Activated T-cell treated with anti-CD3 and anti-CD28 coated beads, Interleukin-2, amount 50 U/mL, for 72 hours (primary cell): Measurements from ENCODE around the gene PAFAH1B2. TPM values are rescaled to one million over a fixed set of nuclear protein-coding genes. Genes with fewer than 3 reads are reported as not detected.
"Not testable (repeated sequence)": the region's sequence is repeated elsewhere in the genome, so short reads cannot be mapped to it uniquely, and the experiment has no call there.

Source experiments
- ATAC-seq, 2 donors: fragments of 150-1000 bp; cut with Tn5 transposase; replicated peaks in 1 of 2; 2 replicates each; pipeline ENCODE4 v1.10.0; 2021; ENCODE audit warnings: moderate library complexity in 2 of 2, mild to moderate bottlenecking in 1 of 2
- DNase-seq, 2 donors: peaks; one replicate each; pipeline ENCODE4 v3.0.0; 2021 to 2022; ENCODE audit warnings: mixed read lengths in 1 of 2
- H3K27ac Mint-ChIP-seq: one replicate; pipeline ENCODE4 v1.8.0; 2022; ENCODE audit warnings: mild to moderate bottlenecking, moderate library complexity, mixed read lengths
- H3K27me3 Mint-ChIP-seq: one replicate; pipeline ENCODE4 v1.8.0; 2022; ENCODE audit warnings: low read depth, mixed read lengths
- H3K36me3 Mint-ChIP-seq, 2 donors: one replicate each; pipeline ENCODE4 v1.8.0; 2022; ENCODE audit warnings: mixed read lengths in 2 of 2, mild to moderate bottlenecking in 1 of 2; ENCODE audit not compliant: insufficient read depth in 2 of 2
- H3K4me1 Mint-ChIP-seq: one replicate; pipeline ENCODE4 v1.8.0; 2022; ENCODE audit warnings: low read depth, mixed read lengths
- H3K4me3 Mint-ChIP-seq, 2 donors: one replicate each; pipeline ENCODE4 v1.8.0; 2022; ENCODE audit warnings: mild to moderate bottlenecking in 2 of 2, mixed read lengths in 2 of 2, moderate library complexity in 2 of 2
- H3K9me3 Mint-ChIP-seq, 2 donors: one replicate each; pipeline ENCODE4 v1.8.0; 2022; ENCODE audit warnings: mixed read lengths in 2 of 2
- total RNA-seq, 2 donors: library from RNA; stranded (reverse); gene quantifications; one replicate each; pipeline ENCODE4 v1.2.3, GENCODE V29; 2022

The PAFAH1B2 gene
- total RNA-seq, 2 donors from 2014 or later, result 56.7 to 64.3 TPM

GRCh38 chr11:117200813-117201657 is 56.9 kb downstream of the PAFAH1B2 start:
- H3K9me3 Mint-ChIP-seq, result no peaks in the 10 kb centered on the region
- H3K27me3 Mint-ChIP-seq, result no peaks in the 10 kb centered on the region
- DNase-seq (no peak), ATAC-seq (no peak)
- H3K36me3 Mint-ChIP-seq, result peaks cover 2 to 6% of the 10 kb centered on the region in 2 donors
- H3K4me1 Mint-ChIP-seq, result no peaks in the 10 kb centered on the region
- no peak overlapping the region for H3K27ac Mint-ChIP-seq
- no peak overlapping the region for H3K4me3 Mint-ChIP-seq

DNA sequence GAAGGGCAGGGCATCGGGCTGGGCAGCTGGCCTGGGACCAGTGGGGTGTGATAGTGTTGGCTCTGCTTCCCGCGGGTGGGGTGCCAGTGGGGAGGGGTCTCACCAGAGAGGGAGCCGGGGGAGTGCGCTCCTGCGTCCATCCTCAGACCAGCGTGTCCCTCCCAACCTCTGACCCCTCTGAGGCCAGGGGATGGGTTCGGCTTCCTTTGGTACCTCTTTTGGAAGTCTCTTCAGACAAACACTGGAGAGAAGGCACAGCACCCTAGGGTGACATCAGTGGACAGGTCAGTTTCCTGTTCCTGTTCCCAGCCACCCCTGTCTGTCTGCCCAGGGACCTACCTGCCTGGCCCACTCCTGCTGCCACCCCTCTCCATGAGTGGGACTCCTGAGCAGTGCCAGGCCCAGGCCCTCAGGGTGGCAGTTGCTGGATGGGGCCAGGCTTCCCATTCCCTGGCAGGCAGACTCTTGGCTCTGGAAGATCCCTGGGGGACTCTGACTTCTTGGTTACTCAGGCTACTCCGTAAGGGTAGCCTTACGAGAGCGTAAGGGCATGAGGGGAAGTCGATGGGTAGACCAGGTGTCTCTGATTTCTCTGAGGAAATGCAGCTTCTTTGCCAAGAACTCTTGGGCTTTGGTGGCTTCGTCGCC is 57.7 kb downstream of the PAFAH1B2 start:
- Mint-ChIP-seq H3K36me3 (peaks cover 2 to 6% of the 10 kb centered on the region in 2 donors), H3K27ac (no peak overlapping the region), H3K9me3 (no peaks in the 10 kb centered on the region), H3K27me3 (no peaks in the 10 kb centered on the region), H3K4me3 (no peak overlapping the region), H3K4me1 (no peaks in the 10 kb centered on the region)
- no peak for DNase-seq
- no peak for ATAC-seq

DNA sequence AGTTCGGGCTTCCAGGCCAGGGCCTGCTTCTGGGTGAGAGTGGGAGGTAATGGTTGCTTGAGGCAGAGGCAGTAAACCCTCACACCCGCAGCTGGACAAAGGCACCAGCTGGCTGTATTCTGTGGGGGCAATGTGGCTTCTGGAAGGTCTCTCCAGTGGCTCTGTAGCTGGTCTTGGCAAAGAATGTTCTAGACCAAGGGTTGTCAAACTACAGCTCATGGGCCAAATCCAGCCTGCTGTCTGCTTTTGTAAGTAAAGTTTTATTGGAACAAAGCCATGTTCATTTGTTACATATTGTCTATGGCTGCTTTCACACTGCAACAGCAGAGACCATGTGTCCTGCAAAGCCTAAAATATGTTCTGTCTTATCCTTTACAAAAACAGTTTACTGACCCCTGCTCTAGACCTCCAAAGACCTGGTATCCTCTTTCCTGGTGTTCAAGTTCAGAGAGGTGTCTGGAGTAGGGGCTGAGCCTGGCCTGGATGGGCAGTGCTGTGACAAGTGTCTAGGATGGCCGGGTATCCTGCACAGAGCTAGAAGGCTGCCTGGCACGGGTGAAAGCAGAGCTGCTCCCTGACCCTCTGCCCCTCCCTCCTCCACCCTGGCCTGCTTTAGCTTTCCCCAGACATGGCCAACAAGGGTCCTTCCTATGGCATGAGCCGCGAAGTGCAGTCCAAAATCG is 58.4 kb downstream of the PAFAH1B2 start:
- Mint-ChIP-seq H3K27ac (peak overlapping the region; percentile 46), H3K4me1 (no peaks in the 10 kb centered on the region), H3K4me3 (no peak overlapping the region), H3K27me3 (no peaks in the 10 kb centered on the region), H3K36me3 (peaks cover 2 to 6% of the 10 kb centered on the region in 2 donors), H3K9me3 (no peaks in the 10 kb centered on the region)
- no peak for ATAC-seq
- DNase-seq, result no peak

DNA sequence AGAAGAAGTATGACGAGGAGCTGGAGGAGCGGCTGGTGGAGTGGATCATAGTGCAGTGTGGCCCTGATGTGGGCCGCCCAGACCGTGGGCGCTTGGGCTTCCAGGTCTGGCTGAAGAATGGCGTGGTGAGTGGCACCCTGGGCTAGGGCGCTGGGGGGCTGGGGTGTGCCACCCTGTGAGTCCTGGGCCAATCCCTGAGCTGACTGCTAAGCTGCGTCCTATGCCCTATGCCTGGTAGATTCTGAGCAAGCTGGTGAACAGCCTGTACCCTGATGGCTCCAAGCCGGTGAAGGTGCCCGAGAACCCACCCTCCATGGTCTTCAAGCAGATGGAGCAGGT is 59.0 kb downstream of the PAFAH1B2 start:
- no peaks in the 10 kb centered on the region for H3K27me3 Mint-ChIP-seq
- no peaks in the 10 kb centered on the region for H3K9me3 Mint-ChIP-seq
- no peak overlapping the region for H3K4me3 Mint-ChIP-seq
- H3K27ac Mint-ChIP-seq, result no peak overlapping the region
- ATAC-seq, result no peak
- H3K4me1 Mint-ChIP-seq, result no peaks in the 10 kb centered on the region
- DNase-seq, result no peak
- peaks cover 2 to 6% of the 10 kb centered on the region in 2 donors for H3K36me3 Mint-ChIP-seq

DNA sequence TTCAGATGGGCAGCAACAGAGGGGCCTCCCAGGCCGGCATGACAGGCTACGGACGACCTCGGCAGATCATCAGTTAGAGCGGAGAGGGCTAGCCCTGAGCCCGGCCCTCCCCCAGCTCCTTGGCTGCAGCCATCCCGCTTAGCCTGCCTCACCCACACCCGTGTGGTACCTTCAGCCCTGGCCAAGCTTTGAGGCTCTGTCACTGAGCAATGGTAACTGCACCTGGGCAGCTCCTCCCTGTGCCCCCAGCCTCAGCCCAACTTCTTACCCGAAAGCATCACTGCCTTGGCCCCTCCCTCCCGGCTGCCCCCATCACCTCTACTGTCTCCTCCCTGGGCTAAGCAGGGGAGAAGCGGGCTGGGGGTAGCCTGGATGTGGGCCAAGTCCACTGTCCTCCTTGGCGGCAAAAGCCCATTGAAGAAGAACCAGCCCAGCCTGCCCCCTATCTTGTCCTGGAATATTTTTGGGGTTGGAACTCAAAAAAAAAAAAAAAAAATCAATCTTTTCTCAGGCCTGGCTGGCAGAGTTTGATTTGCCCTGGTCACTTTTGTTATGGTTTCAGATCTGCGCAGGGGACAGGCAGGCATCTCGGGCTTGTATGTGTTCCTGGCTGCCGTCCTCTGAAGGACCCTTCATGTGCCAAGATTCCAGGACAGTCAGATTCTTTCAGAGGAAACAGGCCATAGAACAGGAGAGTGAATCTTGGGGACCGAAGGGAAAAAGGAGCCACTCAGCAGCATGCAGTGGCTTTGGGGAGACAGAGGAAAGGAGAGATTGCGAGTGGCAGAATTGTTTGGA is 60.4 kb downstream of the PAFAH1B2 start:
- no peaks in the 10 kb centered on the region for H3K4me1 Mint-ChIP-seq
- no peak overlapping the region for H3K4me3 Mint-ChIP-seq
- H3K36me3 Mint-ChIP-seq, result peaks cover 2 to 6% of the 10 kb centered on the region in 2 donors
- DNase-seq (no peak), ATAC-seq (no peak)
- no peaks in the 10 kb centered on the region for H3K27me3 Mint-ChIP-seq
- no peaks in the 10 kb centered on the region for H3K9me3 Mint-ChIP-seq
- H3K27ac Mint-ChIP-seq, result peak overlapping the region; percentile 2

- ATAC-seq (no peak), DNase-seq (no peak)
- no peaks in the 10 kb centered on the region for H3K4me1 Mint-ChIP-seq
- no peaks in the 10 kb centered on the region for H3K9me3 Mint-ChIP-seq
- H3K27ac Mint-ChIP-seq, result no peak overlapping the region
- H3K27me3 Mint-ChIP-seq, result no peaks in the 10 kb centered on the region
- no peak overlapping the region for H3K4me3 Mint-ChIP-seq
- peaks cover 4 to 6% of the 10 kb centered on the region in 2 donors for H3K36me3 Mint-ChIP-seq
Observed at GRCh38 chr11:117205211-117205818, 61.2 kb downstream of the PAFAH1B2 start.

- not testable (repeated sequence) for ATAC-seq, H3K9me3 Mint-ChIP-seq, H3K4me1 Mint-ChIP-seq, H3K4me3 Mint-ChIP-seq, H3K27me3 Mint-ChIP-seq, DNase-seq, H3K27ac Mint-ChIP-seq, H3K36me3 Mint-ChIP-seq
Observed at GRCh38 chr11:117206111-117206510, 62.0 kb downstream of the PAFAH1B2 start.

- ATAC-seq, result not testable (repeated sequence)
Observed at GRCh38 chr11:117206859-117207258, 62.8 kb downstream of the PAFAH1B2 start.

DNA sequence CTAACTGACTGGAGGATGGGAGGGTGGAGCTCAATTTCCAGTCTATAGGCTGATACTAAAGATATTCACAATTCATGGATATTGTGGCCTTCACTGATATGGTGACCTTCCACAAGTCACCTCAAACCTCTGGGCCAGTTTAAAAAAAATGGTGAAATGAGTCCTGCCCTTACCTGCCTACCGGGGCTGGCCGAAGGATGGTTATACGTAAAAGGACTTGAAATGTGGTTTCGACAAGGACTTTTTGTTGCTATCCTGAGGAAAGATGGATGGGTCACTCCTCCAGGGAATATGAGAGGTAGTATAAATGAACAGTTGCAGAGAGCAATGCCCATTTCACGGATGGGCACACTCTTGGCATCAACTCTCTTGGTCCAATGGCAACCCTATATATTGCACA is 63.4 kb downstream of the PAFAH1B2 start:
- not testable (repeated sequence) for H3K9me3 Mint-ChIP-seq, H3K27me3 Mint-ChIP-seq, ATAC-seq, H3K4me3 Mint-ChIP-seq, H3K4me1 Mint-ChIP-seq, DNase-seq, H3K27ac Mint-ChIP-seq
- H3K36me3 Mint-ChIP-seq, result peaks cover 7 to 16% of the 10 kb centered on the region in 2 donors

More at GRCh38 chr11:117206859-117207258, 62.8 kb downstream of the PAFAH1B2 start:
- peaks cover 7 to 12% of the 10 kb centered on the region in 2 donors for H3K36me3 Mint-ChIP-seq
- H3K4me1 Mint-ChIP-seq, H3K4me3 Mint-ChIP-seq, H3K27me3 Mint-ChIP-seq, DNase-seq, H3K27ac Mint-ChIP-seq, H3K9me3 Mint-ChIP-seq: not testable (repeated sequence)

DNA sequence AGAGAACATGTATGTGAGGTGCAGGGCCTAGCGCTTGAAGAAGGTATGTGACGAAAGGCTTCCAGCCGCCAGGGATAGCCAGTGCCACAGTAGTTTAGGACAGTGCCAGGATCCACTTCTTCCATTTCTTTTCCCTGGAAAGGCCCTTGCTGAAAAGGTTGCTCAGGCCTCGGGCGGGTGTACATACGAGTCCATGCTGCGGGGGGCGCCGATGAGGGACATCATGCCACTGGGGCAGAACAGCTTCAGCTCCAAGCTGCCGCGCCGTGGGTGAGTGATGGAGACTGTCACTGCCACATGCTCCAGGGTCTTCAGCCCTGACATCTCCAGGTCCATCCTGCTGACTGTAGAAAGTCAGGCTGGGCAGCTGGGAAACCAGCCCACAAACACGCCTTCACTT is 64.6 kb downstream of the PAFAH1B2 start:
- not testable (repeated sequence) for H3K27ac Mint-ChIP-seq, DNase-seq, H3K4me1 Mint-ChIP-seq, H3K9me3 Mint-ChIP-seq, ATAC-seq, H3K27me3 Mint-ChIP-seq, H3K4me3 Mint-ChIP-seq
- peaks cover 14 to 25% of the 10 kb centered on the region in 2 donors for H3K36me3 Mint-ChIP-seq

DNA sequence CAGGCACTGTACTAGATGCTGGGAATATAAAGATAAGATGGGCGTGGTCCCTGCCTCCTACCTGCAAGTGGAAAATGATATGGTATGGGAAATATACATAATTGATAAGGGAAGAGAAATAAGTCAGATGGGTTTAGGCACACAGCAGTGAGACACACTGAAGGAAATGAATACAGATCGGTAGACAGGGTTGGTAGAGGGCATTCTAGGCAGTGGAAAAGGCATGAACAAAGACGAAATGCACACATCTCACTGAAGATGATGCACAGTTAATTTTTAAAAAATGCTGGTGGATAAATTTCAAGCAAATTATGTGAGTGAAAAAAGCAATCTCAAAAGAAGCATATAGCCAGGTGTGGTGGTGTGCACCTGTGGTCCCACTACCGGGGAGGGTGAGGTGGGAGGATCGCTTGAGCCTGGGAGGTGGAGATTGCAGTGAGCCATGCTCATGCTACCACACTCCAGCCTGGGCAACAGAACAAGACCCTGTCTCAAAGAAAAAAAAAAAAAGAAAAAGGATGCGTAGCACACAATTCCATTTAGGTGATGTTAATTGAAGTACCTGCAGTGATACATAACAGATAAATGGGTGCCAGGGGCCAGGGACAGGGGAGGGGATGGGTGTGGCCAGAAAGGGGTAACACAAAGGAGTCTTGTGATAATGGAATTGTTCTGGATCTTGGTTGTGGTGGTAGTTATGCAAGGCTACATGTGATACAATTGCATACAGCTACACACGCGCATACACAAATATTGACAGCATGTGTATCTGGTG is 65.5 kb downstream of the PAFAH1B2 start:
- Mint-ChIP-seq H3K36me3 (peaks cover 16 to 31% of the 10 kb centered on the region in 2 donors), H3K27ac (peak overlapping the region; percentile 31)
- not testable (repeated sequence) for H3K4me3 Mint-ChIP-seq, H3K4me1 Mint-ChIP-seq, H3K27me3 Mint-ChIP-seq, H3K9me3 Mint-ChIP-seq, ATAC-seq, DNase-seq

DNA sequence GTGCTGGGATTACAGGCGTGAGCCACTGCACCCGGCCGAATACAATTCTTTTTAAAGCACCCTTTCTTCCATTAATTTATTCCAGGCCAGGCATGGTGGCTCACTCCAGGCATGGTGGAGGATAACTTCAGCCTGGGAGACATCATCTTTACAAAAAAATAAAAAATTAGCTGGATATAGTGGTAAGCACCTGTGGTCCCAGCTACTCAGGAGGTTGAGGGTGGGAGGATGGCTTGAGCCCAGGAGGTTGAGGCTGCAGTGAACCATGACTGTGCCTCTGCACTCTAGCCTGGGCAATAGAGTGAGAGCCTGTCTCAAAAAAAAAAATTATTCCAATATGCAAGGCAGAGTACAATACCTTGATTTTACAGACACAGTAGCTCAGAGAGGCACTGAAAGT is 66.5 kb downstream of the PAFAH1B2 start:
- ATAC-seq (no peak), DNase-seq (no peak)
- H3K36me3 Mint-ChIP-seq, result peaks cover 14 to 29% of the 10 kb centered on the region in 2 donors
- no peaks in the 10 kb centered on the region for H3K4me1 Mint-ChIP-seq
- H3K4me3 Mint-ChIP-seq, result no peak overlapping the region
- H3K27me3 Mint-ChIP-seq, result no peaks in the 10 kb centered on the region
- H3K27ac Mint-ChIP-seq, result no peak overlapping the region
- H3K9me3 Mint-ChIP-seq, result no peaks in the 10 kb centered on the region
